Adrenal gland (tissue), 12 donors: Measurements from ENCODE around the gene DNAJC1. TPM values are rescaled to one million over a fixed set of nuclear protein-coding genes. Genes with fewer than 3 reads are reported as not detected.

Experiments used
- DNase-seq, 7 donors: peaks; one replicate each; pipeline ENCODE4 v3.0.0-alpha.2; 2019 to 2020
- H3K27ac ChIP-seq, 5 donors: fragments of 200-600 bp; sonication (generic) in 4 of 5; 1 replicate in 3 of 5; 2 replicates in 2 of 5; pipeline versions ENCODE4 v1.5.1 to v1.8.0; 2016 to 2020; ENCODE audit warnings: mild to moderate bottlenecking in 1 of 5
- H3K27me3 ChIP-seq: fragments of 200-600 bp; 2 replicates; pipeline ENCODE4 v1.8.0; 2021
- H3K36me3 ChIP-seq, 2 donors: fragments of 200-600 bp; replicated peaks in 1 of 2; 1 replicate in 1 of 2; 2 replicates in 1 of 2; pipeline versions ENCODE4 v1.5.1 to v1.8.0; 2018 to 2022
- H3K4me1 ChIP-seq, 2 donors: fragments of 200-600 bp; replicated peaks in 1 of 2; 1 replicate in 1 of 2; 2 replicates in 1 of 2; pipeline versions ENCODE4 v1.5.1 to v1.8.0; 2018 to 2021
- H3K4me3 ChIP-seq, 4 donors: fragments of 200-600 bp; sonication (generic) in 3 of 4; one replicate each; pipeline ENCODE4 v1.5.1; 2016 to 2018
- H3K9me3 ChIP-seq, 3 donors: fragments of 200-600 bp; sonication (generic) in 1 of 3; replicated peaks in 1 of 3; 1 replicate in 2 of 3; 2 replicates in 1 of 3; pipeline versions ENCODE4 v1.5.1 to v1.8.0; 2016 to 2021
- CTCF ChIP-seq, 6 experiments: fragments of 450-650 bp in 4 of 6; fragments of 200-600 bp in 2 of 6; sonication (generic) in 1 of 6; IDR thresholded peaks; 1 replicate in 5 of 6; 2 replicates in 1 of 6; pipeline versions ENCODE4 v1.5.1 to v1.8.0; 2016 to 2021; ENCODE audit warnings: antibody characterized with exemption in 6 of 6, mild to moderate bottlenecking in 2 of 6, moderate library complexity in 1 of 6
- POLR2A ChIP-seq, 2 donors: fragments of 450-650 bp; IDR thresholded peaks; one replicate each; pipeline ENCODE4 v1.6.1; 2017; ENCODE audit warnings: antibody characterized with exemption in 2 of 2, mild to moderate bottlenecking in 2 of 2, moderate library complexity in 1 of 2
- WGBS, 4 donors: extraction: QIAGEN DNeasy Blood & Tissue Kit in 2 of 4; methylation state at CpG; one replicate each; pipeline versions ENCODE4 v1.1.5 to v1.1.7; 2013 to 2017; 5-methylcytosine and 5-hydroxymethylcytosine counted together
- intact Hi-C, 2 donors: fragments of 100-400 bp; cut with DNase I; formaldehyde crosslinking; loops; one replicate each; pipeline versions ENCODE4 v1.14.1 to v1.15.0; 2022 to 2023
- polyA plus RNA-seq, 3 donors: library from polyadenylated mRNA; stranded (reverse); fragments of 200-250 nt in 2 of 3; fragments of 350-450 nt in 1 of 3; fragmentation: Illumina TruSeq in 1 of 3; extraction: RNeasy Lipid Tissue Mini Kit (QIAGEN cat#74804) in 1 of 3; gene quantifications; one replicate each; pipeline ENCODE4 v1.2.3, GENCODE V29; 2013 to 2014
- total RNA-seq, 9 donors: library from RNA; depleted of rRNA in 4 of 9; stranded (reverse); fragments of >200 nt in 4 of 9; fragments of 120-200 nt in 1 of 9; fragmentation: NEBNext Ultra II Directional in 1 of 9; extraction: Animal tissue kit (Norgen Biotek cat#: 25700) in 1 of 9; gene quantifications; one replicate each; pipeline versions ENCODE4 v1.1.0 to v1.2.4, GENCODE V29; 2013 to 2023
- donor health status: healthy with polysubstance abuse.
- donor health status: Bipolar disorder and iron deficiency.
- donor health status: DM: yes; HTN: yes; CAD: no.
- donor health status: DM: no; HTN: no; CAD: no.
- donor health status: DM: no; HTN: no; CAD: no.
- donor health status: DM: yes; HTN: yes; CAD: no.

The DNAJC1 gene
- total and polyA plus RNA-seq, 12 donors: 11.0 to 84.4 (median 36.8) TPM

- H3K9me3 ChIP-seq: no peaks in the 10 kb centered on the region
- WGBS, 4 donors: 65 to 81% (median 71%) methylated on average over 2 of the region's 2 CpGs
- intact Hi-C loops: loop anchor here (10.0 kb wide), 4 partner anchors 219 to 989 kb away; partner anchors contain the start of gene COMMD3 (in 1 of the 2)
- no peaks in the 10 kb centered on the region for H3K27me3 ChIP-seq
- no peak overlapping the region for H3K4me3 ChIP-seq
- TF ChIP-seq CTCF (IDR thresholded peaks at IDR 0.05): no peak
- TF ChIP-seq POLR2A (IDR thresholded peaks at IDR 0.05): no peak
- no peaks in the 10 kb centered on the region for H3K36me3 ChIP-seq
- H3K4me1 ChIP-seq: peaks cover 8 to 16% of the 10 kb centered on the region in 2 donors
- no peak overlapping the region for H3K27ac ChIP-seq
- no peak for DNase-seq
Measured at GRCh38 chr10:22005763-22006162, 2.2 kb upstream of the DNAJC1 start.

- Histone ChIP-seq H3K9me3 (no peaks in the 10 kb centered on the region), H3K4me3 (peak overlapping the region in 3 of 4 donors; percentile 20 to 91 (median 86)), H3K36me3 (no peaks in the 10 kb centered on the region), H3K27ac (peak overlapping the region in 4 of 5 donors; percentile 94 to 99 (median 98)), H3K4me1 (peaks cover 8 to 16% of the 10 kb centered on the region in 2 donors), H3K27me3 (no peaks in the 10 kb centered on the region)
- 0 to 3% (median 0%) methylated on average over 2 of the region's 2 CpGs for WGBS, 4 donors
- no peak for TF ChIP-seq CTCF (IDR thresholded peaks at IDR 0.05)
- no peak for TF ChIP-seq POLR2A (IDR thresholded peaks at IDR 0.05)
- intact Hi-C loops: loop anchor here (10.0 kb wide), 4 partner anchors 221 to 991 kb away; partner anchors contain the start of gene COMMD3 (in 1 of the 2)
- no peak for DNase-seq
Measured at GRCh38 chr10:22003964-22004281, 393 bp upstream of the DNAJC1 start.

- peak in 3 of 7 donors; percentile 20 to 36 (median 27) for DNase-seq
Measured at GRCh38 chr10:22002591-22003176, 846 bp downstream of the DNAJC1 start.

GRCh38 chr10:21995557-21995956, 8.0 kb downstream of the DNAJC1 start:
- no peak for TF ChIP-seq POLR2A (IDR thresholded peaks at IDR 0.05)
- TF ChIP-seq CTCF (IDR thresholded peaks at IDR 0.05): no peak
- intact Hi-C loops: no loop called here
- DNase-seq: no peak

More at GRCh38 chr10:22002591-22003176, 846 bp downstream of the DNAJC1 start:
- Histone ChIP-seq H3K4me1 (peaks cover 8 to 16% of the 10 kb centered on the region in 2 donors), H3K36me3 (no peaks in the 10 kb centered on the region), H3K4me3 (peak overlapping the region; percentile 20 to 91 (median 58)), H3K9me3 (no peaks in the 10 kb centered on the region), H3K27ac (peak overlapping the region; percentile 42 to 99 (median 97)), H3K27me3 (no peaks in the 10 kb centered on the region)
- TF ChIP-seq POLR2A (IDR thresholded peaks at IDR 0.05): no peak
- no peak for TF ChIP-seq CTCF (IDR thresholded peaks at IDR 0.05)
- intact Hi-C loops: loop anchor here (10.0 kb wide), 4 partner anchors 222 to 992 kb away; partner anchors contain the start of gene COMMD3 (in 1 of the 2)
- 0 to 1% (median 0%) methylated on average over 15 to 21 of the region's 21 CpGs for WGBS, 4 donors

More at GRCh38 chr10:21995557-21995956, 8.0 kb downstream of the DNAJC1 start:
- 63 to 79% (median 68%) methylated on average over 2 of the region's 2 CpGs for WGBS, 4 donors
- Histone ChIP-seq H3K36me3 (no peaks in the 10 kb centered on the region), H3K27ac (no peak overlapping the region), H3K4me1 (no peaks in the 10 kb centered on the region), H3K27me3 (no peaks in the 10 kb centered on the region), H3K9me3 (no peaks in the 10 kb centered on the region), H3K4me3 (no peak overlapping the region)
